HCT116 (cell line): Measurements from ENCODE around the gene UBE2E3. TPM values are rescaled to one million over a fixed set of nuclear protein-coding genes. Genes with fewer than 3 reads are reported as not detected.

Source experiments
- ATAC-seq: fragments of 200-7000 bp; cut with Tn5 transposase; 2 replicates; pipeline ENCODE4 v1.9.1; 2020; ENCODE audit warnings: mild to moderate bottlenecking, moderate library complexity
- BruUV-seq: library from RNA; stranded (reverse); fragments of 400-500 nt; replicated peaks from 2 replicates; lab custom pipeline; 2021; lab: Mats Ljungman, UMichigan
- CTCF ChIA-PET: fragments of 300-600 bp; sonication (Branson Sonifier 250); formaldehyde crosslinking; loops from one replicate; lab custom pipeline; 2021; ENCODE audit warnings: antibody characterized with exemption; lab: Charles Lee
- POLR2A ChIA-PET: fragments of 300-600, 350-600 bp; sonication (Branson Sonifier 250); formaldehyde crosslinking; loops from one replicate; lab custom pipeline; 2021; ENCODE audit warnings: antibody characterized with exemption; lab: Charles Lee
- RAD21 ChIA-PET, 2 experiments: fragments of 300-600 bp; sonication (Branson Sonifier 250); formaldehyde crosslinking; loops; one replicate each; lab custom pipeline; 2023; ENCODE audit warnings: low total read pairs in 2 of 2; ENCODE audit not compliant: uncharacterized antibody in 2 of 2, unreplicated experiment in 2 of 2, low non-redundant PET in 1 of 2; lab: Charles Lee
- DNase-seq: peaks from one replicate; pipeline ENCODE4 v3.0.0-alpha.2; 2010; ENCODE audit warnings: low read depth, low spot score
- H2AFZ ChIP-seq: fragments of 200-600 bp; shearing (Covaris generic), sonication (generic); 2 replicates; pipeline ENCODE4 v1.6.1; 2017; ENCODE audit warnings: low read depth, mixed run types, mixed read lengths, antibody characterized with exemption, low read length; ENCODE audit not compliant: poor library complexity, severe bottlenecking
- H3K27ac ChIP-seq: 2 replicates; pipeline ENCODE4 v1.5.1; 2012; ENCODE audit warnings: low read depth, low read length
- H3K27me3 ChIP-seq: fragments of 200-600 bp; sonication (generic); 2 replicates; pipeline ENCODE4 v1.6.1; 2016; ENCODE audit warnings: mixed run types, low read length, mixed read lengths; ENCODE audit not compliant: insufficient read depth
- H3K36me3 ChIP-seq, 2 experiments: fragments of 200-500 bp in 1 of 2; fragments of 200-600 bp in 1 of 2; sonication (Bioruptor generic) in 1 of 2; sonication (generic) in 1 of 2; 2 replicates each; pipeline versions ENCODE4 v1.5.1 to v1.6.1; 2014 to 2016; ENCODE audit warnings: low read length in 2 of 2, inconsistent platforms in 1 of 2, mixed read lengths in 1 of 2, mixed run types in 1 of 2; ENCODE audit not compliant: insufficient read depth in 2 of 2, control insufficient read depth in 1 of 2
- H3K4me1 ChIP-seq, 2 experiments: fragments of 200-600 bp in 1 of 2; sonication (generic) in 1 of 2; 2 replicates each; pipeline versions ENCODE4 v1.5.1 to v1.6.1; 2012 to 2017; ENCODE audit warnings: low read length in 2 of 2, inconsistent platforms in 1 of 2, mild to moderate bottlenecking in 1 of 2, mixed read lengths in 1 of 2, mixed run types in 1 of 2, moderate library complexity in 1 of 2; ENCODE audit not compliant: insufficient read depth in 2 of 2, control insufficient read depth in 1 of 2
- H3K4me2 ChIP-seq: fragments of 200-600 bp; sonication (generic); 2 replicates; pipeline ENCODE4 v1.6.1; 2017; ENCODE audit warnings: mixed run types, low read length, mixed read lengths
- H3K4me3 ChIP-seq, 2 experiments: fragments of 200-600 bp in 1 of 2; sonication (generic) in 1 of 2; replicated peaks in 1 of 2; 2 replicates each; pipeline ENCODE4 v1.5.1; 2011 to 2016; ENCODE audit warnings: low read length in 2 of 2, control low read depth in 1 of 2, low read depth in 1 of 2, mild to moderate bottlenecking in 1 of 2, mixed read lengths in 1 of 2, mixed run types in 1 of 2
- H3K79me2 ChIP-seq: fragments of 200-600 bp; sonication (generic); 2 replicates; pipeline ENCODE4 v1.6.1; 2017; ENCODE audit warnings: mild to moderate bottlenecking, mixed run types, low read length, moderate library complexity, mixed read lengths; ENCODE audit not compliant: insufficient read depth
- H3K9ac ChIP-seq: fragments of 200-600 bp; sonication (generic); 2 replicates; pipeline ENCODE4 v1.6.1; 2016; ENCODE audit warnings: low read length, mixed read lengths
- H3K9me2 ChIP-seq: fragments of 200-600 bp; sonication (generic), shearing (Covaris generic); 2 replicates; pipeline ENCODE4 v1.6.1; 2017; ENCODE audit warnings: mixed run types, mild to moderate bottlenecking, moderate library complexity; ENCODE audit not compliant: insufficient read depth
- H3K9me3 ChIP-seq, 2 experiments: fragments of 200-500 bp in 1 of 2; fragments of 200-600 bp in 1 of 2; sonication (Bioruptor generic) in 1 of 2; sonication (generic) in 1 of 2; 2 replicates each; pipeline ENCODE4 v1.6.1; 2014 to 2017; ENCODE audit warnings: low read length in 2 of 2, mixed read lengths in 2 of 2, inconsistent platforms in 1 of 2, low read depth in 1 of 2, mild to moderate bottlenecking in 1 of 2, mixed run types in 1 of 2, moderate library complexity in 1 of 2; ENCODE audit not compliant: control insufficient read depth in 1 of 2, insufficient read depth in 1 of 2
- H4K20me1 ChIP-seq: fragments of 200-600 bp; sonication (generic), shearing (Covaris generic); 2 replicates; pipeline ENCODE4 v1.6.1; 2017; ENCODE audit warnings: mixed run types, mild to moderate bottlenecking, moderate library complexity; ENCODE audit not compliant: insufficient read depth
- CBX3 ChIP-seq: IDR thresholded peaks from 2 replicates; pipeline ENCODE4 v1.6.1; 2012; ENCODE audit warnings: low read depth
- CTCF ChIP-seq, 3 experiments: fragments of 200-600 bp in 1 of 3; sonication (generic) in 1 of 3; IDR thresholded peaks in 2 of 3; conservative IDR thresholded peaks in 1 of 3; 2 replicates each; pipeline ENCODE4 v1.5.1; 2012 to 2017; ENCODE audit warnings: low read depth in 2 of 3, low read length in 2 of 3, antibody characterized with exemption in 1 of 3, borderline replicate concordance in 1 of 3, control low read depth in 1 of 3, mild to moderate bottlenecking in 1 of 3, mixed read lengths in 1 of 3, mixed run types in 1 of 3, moderate library complexity in 1 of 3; ENCODE audit not compliant: insufficient read depth in 1 of 3
- EGR1 ChIP-seq: IDR thresholded peaks from 2 replicates; pipeline ENCODE4 v1.6.1; 2012; ENCODE audit warnings: low read depth
- EZH2 ChIP-seq: fragments of 200-600 bp; sonication (generic); IDR thresholded peaks from 2 replicates; pipeline ENCODE4 v1.6.1; 2017; ENCODE audit warnings: antibody characterized with exemption, mixed run types
- EZH2phosphoT487 ChIP-seq: fragments of 200-600 bp; IDR thresholded peaks from 2 replicates; pipeline ENCODE4 v1.6.1; 2018; ENCODE audit warnings: antibody characterized with exemption, borderline replicate concordance
- FOSL1 ChIP-seq: IDR thresholded peaks from 2 replicates; pipeline ENCODE4 v1.6.1; 2012; ENCODE audit warnings: low read depth
- JUND ChIP-seq: IDR thresholded peaks from 2 replicates; pipeline ENCODE4 v1.6.1; 2012
- POLR2A ChIP-seq: IDR thresholded peaks from 2 replicates; pipeline ENCODE4 v1.7.0; 2011; ENCODE audit warnings: borderline replicate concordance; ENCODE audit not compliant: insufficient read depth, insufficient read length; ENCODE audit errors: extremely low read depth
- POLR2AphosphoS5 ChIP-seq: IDR thresholded peaks from 2 replicates; pipeline ENCODE4 v1.6.1; 2011; ENCODE audit warnings: mild to moderate bottlenecking, low read depth, low read length, moderate library complexity
- RAD21 ChIP-seq: IDR thresholded peaks from 2 replicates; pipeline ENCODE4 v1.6.1; 2012; ENCODE audit warnings: low read depth, mild to moderate bottlenecking
- SIN3A ChIP-seq: IDR thresholded peaks from 2 replicates; pipeline ENCODE4 v1.6.1; 2012; ENCODE audit warnings: low read depth
- SRF ChIP-seq: IDR thresholded peaks from 2 replicates; pipeline ENCODE4 v1.6.1; 2012; ENCODE audit warnings: low read depth
- TCF7L2 ChIP-seq: IDR thresholded peaks from 2 replicates; pipeline ENCODE4 v1.7.0; 2011; ENCODE audit warnings: borderline replicate concordance, inconsistent platforms; ENCODE audit not compliant: insufficient read depth, insufficient read length; ENCODE audit errors: extremely low read depth
- YY1 ChIP-seq: IDR thresholded peaks from 2 replicates; pipeline ENCODE4 v1.6.1; 2011; ENCODE audit warnings: low read length, low read depth, moderate library complexity, mild to moderate bottlenecking; ENCODE audit not compliant: insufficient replicate concordance; ENCODE audit errors: extremely low read depth
- ZFX ChIP-seq: fragments of 450-650 bp; IDR thresholded peaks from 2 replicates; pipeline ENCODE4 v1.6.1; 2017
- ZNF274 ChIP-seq: fragments of 200-500 bp; sonication (Bioruptor generic); IDR thresholded peaks from 2 replicates; pipeline ENCODE4 v1.6.1; 2014; ENCODE audit warnings: mild to moderate bottlenecking, low read depth, low read length, inconsistent platforms
- intact Hi-C: fragments of 100-400 bp; cut with micrococcal nuclease; formaldehyde crosslinking; loops from 2 replicates; pipeline ENCODE4 v1.10.0; 2022
- total RNA-seq: library from RNA; stranded (reverse); gene quantifications from one replicate; pipeline ENCODE4 v1.2.1, GENCODE V29; 2021; ENCODE audit not compliant: unreplicated experiment

UBE2E3 gene
- total RNA-seq, 1 experiment from 2014 or later = 64.2 TPM

GRCh38 chr2:180987146-180987545, 6.7 kb downstream of the UBE2E3 start:
- ATAC-seq (no peak), DNase-seq (no peak)
- no peaks in the 10 kb centered on the region for H3K9me2 ChIP-seq
- no peak for TF ChIP-seq SRF
- TF ChIP-seq ZNF274 = no peak
- TF ChIP-seq POLR2AphosphoS5 = no peak
- no peak for TF ChIP-seq YY1
- TF ChIP-seq JUND = no peak
- TF ChIP-seq POLR2A = no peak
- TF ChIP-seq CBX3 = no peak
- TF ChIP-seq RAD21 = no peak
- no peak for TF ChIP-seq EGR1
- TF ChIP-seq TCF7L2 = no peak
- TF ChIP-seq EZH2 = no peak
- TF ChIP-seq FOSL1 = no peak
- no peak for TF ChIP-seq SIN3A
- no peak for TF ChIP-seq ZFX
- no peak for TF ChIP-seq CTCF (IDR thresholded peaks at IDR 0.05 in 2 of 3, conservative IDR thresholded peaks at IDR 0.05 in 1 of 3; ENCODE audit: borderline replicate concordance in 1 of 3, insufficient read depth in 1 of 3, low read depth in 2 of 3, low read length in 2 of 3)
- no peak for TF ChIP-seq EZH2phosphoT487
- H3K4me1 ChIP-seq = peaks cover 13 to 20% of the 10 kb centered on the region in 2 experiments; a peak in 3 of 4 replicates
- no peaks in the 10 kb centered on the region for H3K27me3 ChIP-seq
- H2AFZ ChIP-seq = no peak overlapping the region
- ChIA-PET RAD21 (no interaction called here), POLR2A (no interaction called here), CTCF (no interaction called here)
- H3K4me3 ChIP-seq = no peak overlapping the region
- H3K79me2 ChIP-seq = peaks cover 93% of the 10 kb centered on the region
- intact Hi-C loops = no loop called here
- H3K27ac ChIP-seq = no peak overlapping the region
- H3K36me3 ChIP-seq = peaks cover 0 to 18% of the 10 kb centered on the region in 2 experiments; a peak in 1 of 4 replicates
- no TSS peak for BruUV-seq
- H4K20me1 ChIP-seq = peaks cover 8% of the 10 kb centered on the region; the same call in 1 of the 2 replicates
- no peak overlapping the region for H3K9ac ChIP-seq
- no peak overlapping the region for H3K4me2 ChIP-seq
- H3K9me3 ChIP-seq = no peaks in the 10 kb centered on the region
